ENCODE data around the gene SLC35G3.

DNA sequence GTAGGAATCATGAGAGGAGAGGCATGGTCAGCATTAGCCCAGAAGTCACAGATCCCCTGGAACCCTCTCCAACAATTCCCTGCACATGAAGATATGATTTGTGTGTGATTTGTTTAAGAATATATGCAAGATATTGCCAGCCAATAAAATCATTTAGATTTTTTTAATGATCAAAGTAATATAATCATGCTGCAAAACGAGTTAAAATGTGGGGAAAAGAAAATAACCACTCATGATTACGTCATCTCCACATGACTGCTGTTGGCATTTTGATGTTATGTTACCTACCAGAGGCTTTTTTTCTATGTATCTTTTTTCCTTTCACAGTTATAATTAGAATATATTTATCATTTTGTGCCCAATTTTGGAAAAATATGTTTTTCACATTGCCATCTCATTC is 22.4 kb downstream of the SLC35G3 start:
- TF ChIP-seq POLR2A (IDR thresholded peaks at IDR 0.05; ENCODE audit: low read depth, low read length) (no peak), POLR2AphosphoS5 (IDR thresholded peaks at IDR 0.05; ENCODE audit: low read depth, low read length) (no peak), TAF1 (IDR thresholded peaks at IDR 0.05; ENCODE audit: borderline replicate concordance, low read depth, low read length) (no peak)
